PC-3 (cell line): ENCODE results near the gene TXNL4A.

Source experiments
- EZH2 ChIP-seq: fragments of 300-600 bp; sonication (generic); IDR thresholded peaks from one replicate; pipeline ENCODE4 v1.6.1; 2017; ENCODE audit warnings: antibody characterized with exemption, mild to moderate bottlenecking, low read length; ENCODE audit not compliant: unreplicated experiment
- EZH2phosphoT487 ChIP-seq: fragments of 300-600 bp; sonication (generic); IDR thresholded peaks from 2 replicates; pipeline ENCODE4 v1.6.1; 2018; ENCODE audit warnings: mild to moderate bottlenecking, antibody characterized with exemption, low read length, borderline replicate concordance
- TF ChIP-seq, protein P1 (sequence below): fragments of 300-600 bp; sonication (generic); conservative IDR thresholded peaks from 2 replicates; pipeline ENCODE4 v1.5.1; 2017; ENCODE audit warnings: antibody characterized with exemption, low read depth, mild to moderate bottlenecking, low read length

DNA sequence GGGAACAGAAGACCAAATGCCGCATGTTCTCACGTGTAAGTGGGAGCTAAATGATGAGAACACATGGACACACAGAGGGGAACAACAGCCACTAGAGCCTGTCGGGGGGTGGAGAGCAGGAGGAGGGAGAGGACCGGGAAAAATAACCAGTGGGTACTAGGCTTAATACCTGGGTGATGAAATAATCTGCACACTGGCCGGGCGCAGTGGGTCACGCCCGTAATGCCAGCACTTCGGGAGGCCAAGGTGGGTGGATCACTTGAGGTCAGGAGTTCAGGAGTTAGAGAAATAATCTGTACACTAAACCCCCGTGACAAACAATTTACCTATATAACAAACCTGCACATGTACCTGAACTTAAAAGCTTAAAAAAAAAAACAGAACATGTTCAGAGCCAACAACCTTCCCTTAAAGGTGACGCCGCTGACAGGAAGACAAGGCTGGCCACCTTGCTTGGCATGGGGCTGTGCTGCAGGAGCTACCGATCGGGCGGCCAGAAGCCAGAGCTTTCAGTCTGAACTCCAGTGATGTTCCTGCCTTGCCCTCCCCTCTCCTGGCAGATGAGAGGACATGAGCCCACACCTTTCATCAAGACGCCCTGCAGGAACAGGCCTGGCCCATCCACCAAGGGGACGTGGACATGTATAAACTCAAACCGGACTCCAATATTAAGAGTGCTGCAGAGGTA lies 48.1 kb downstream of the TXNL4A start:
- TF ChIP-seq, protein P1, sequence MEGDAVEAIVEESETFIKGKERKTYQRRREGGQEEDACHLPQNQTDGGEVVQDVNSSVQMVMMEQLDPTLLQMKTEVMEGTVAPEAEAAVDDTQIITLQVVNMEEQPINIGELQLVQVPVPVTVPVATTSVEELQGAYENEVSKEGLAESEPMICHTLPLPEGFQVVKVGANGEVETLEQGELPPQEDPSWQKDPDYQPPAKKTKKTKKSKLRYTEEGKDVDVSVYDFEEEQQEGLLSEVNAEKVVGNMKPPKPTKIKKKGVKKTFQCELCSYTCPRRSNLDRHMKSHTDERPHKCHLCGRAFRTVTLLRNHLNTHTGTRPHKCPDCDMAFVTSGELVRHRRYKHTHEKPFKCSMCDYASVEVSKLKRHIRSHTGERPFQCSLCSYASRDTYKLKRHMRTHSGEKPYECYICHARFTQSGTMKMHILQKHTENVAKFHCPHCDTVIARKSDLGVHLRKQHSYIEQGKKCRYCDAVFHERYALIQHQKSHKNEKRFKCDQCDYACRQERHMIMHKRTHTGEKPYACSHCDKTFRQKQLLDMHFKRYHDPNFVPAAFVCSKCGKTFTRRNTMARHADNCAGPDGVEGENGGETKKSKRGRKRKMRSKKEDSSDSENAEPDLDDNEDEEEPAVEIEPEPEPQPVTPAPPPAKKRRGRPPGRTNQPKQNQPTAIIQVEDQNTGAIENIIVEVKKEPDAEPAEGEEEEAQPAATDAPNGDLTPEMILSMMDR = no peak
- TF ChIP-seq EZH2 (no peak), EZH2phosphoT487 (no peak)
